NCI-H2171 (cell line): Measurements from ENCODE around the gene YAF2.
"Not testable (repeated sequence)": the region's sequence is repeated elsewhere in the genome, so short reads cannot be mapped to it uniquely, and the experiment has no call there.

Source experiments
- DNase-seq: peaks from one replicate; lab custom pipeline; 2025; lab: John Stamatoyannopoulos, UW

Gene YAF2

DNA sequence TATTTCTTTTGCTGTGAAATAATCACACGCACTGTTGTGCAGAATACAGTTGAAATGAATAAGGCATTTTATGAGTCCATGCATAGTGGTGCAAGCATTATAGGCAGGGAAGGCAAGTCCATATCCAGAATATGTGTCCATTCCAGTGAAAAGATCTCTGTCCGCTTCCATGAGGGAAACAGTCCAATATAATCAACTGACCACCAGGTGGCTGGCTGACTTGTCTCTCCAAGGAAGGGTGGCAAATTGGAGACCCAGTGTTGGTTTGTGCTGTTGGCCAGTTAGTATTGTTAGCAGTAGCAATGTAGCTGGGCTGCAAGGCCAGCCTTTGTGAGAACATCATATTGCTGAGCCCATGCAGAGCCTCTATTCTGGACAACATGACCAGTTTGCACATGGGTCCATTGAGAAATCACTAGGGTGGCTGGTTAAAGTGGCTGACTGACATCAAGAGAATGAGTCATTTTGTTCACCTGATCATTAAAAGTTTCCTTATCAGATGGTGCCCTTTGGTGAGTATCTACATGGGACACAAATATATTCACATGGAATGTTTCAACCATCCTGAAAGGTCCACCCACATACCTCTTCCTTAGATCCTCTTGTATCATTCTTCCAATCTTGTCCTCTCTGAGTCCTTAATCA, 17.3 kb upstream of the YAF2 start:
- DNase-seq, result no peak

DNA sequence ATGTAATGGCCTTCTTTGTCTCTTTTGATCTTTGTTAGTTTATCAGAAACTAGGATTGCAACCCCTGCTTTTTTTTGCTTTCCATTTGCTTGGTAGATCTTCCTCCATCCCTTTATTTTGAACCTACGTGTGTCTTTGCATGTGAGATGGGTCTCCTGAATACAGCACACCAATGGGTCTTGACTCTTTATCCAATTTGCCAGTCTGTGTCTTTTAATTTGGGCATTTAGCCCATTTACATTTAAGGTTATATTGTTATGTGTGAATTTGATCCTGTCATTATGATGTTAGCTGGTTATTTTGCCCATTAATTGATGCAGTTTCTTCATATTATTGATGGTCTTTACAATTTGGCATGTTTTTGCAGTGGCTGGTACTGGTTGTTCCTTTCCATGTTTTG, 14.6 kb upstream of the YAF2 start:
- DNase-seq, result not testable (repeated sequence)

DNA sequence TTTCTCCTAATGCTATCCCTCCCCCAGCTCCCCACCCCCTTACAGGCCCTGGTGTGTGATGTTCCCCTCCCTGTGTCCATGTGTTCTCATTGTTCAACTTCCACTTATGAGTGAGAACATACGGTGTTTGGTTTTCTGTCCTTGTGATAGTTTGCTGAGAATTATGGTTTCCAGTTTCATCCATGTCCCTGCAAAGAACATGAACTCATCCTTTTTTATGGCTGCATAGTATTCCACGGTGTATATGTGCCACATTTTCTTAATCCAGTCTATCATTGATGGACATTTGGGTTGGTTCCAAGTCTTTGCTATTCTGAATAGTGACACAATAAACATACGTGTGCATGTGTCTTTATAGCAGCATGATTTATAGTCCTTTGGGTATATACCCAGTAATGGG, 11.0 kb upstream of the YAF2 start:
- not testable (repeated sequence) for DNase-seq

DNA sequence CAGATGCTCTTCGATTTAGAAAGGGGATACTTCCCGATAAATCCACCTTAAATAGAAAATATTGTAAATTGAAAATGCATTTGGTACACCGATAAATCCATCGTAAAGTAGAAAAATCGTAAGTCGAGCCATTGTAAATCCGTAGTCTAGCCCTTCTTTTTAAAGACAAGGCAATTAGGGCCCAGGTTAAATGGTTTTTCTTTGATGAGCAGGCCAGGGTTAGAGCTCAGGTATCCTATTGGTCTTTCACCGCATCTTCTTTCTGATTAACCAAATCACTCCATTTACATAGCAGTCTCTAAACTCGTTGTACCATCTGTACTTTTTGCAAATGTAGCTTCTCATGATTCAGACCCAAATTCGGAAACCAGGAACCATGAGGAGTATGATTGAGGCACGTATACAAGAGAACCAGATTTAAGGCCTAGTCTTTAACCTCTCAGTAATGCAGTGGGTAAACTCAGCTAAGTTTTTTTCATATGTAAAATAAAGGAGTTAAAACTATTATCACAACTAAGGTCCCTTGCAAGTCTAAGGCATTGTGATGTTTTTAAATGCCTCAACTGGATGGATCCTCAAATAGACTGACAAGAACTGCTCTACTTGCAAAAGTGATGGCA, 2.2 kb upstream of the YAF2 start:
- no peak for DNase-seq

DNA sequence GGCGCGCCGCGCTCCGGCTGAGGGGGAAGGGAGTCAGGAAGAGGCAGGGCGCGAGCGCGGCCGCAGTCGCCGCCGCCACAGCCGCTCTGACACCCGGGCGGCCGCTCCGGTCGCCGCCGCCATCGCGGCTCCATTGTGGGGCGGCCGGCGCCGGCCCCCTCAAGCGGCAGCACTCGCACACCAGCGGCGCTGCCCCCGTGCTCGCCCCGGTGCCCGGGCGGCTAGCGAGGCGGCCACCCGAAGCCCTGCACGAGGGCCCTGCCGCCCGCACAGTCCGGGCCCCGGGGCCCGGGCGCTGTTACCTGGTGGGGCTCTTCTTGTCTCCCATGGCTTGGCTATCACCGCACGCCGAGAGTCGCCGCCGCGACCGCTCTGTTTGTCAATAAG, 202 bp downstream of the YAF2 start:
- DNase-seq, result peak; percentile 26

DNA sequence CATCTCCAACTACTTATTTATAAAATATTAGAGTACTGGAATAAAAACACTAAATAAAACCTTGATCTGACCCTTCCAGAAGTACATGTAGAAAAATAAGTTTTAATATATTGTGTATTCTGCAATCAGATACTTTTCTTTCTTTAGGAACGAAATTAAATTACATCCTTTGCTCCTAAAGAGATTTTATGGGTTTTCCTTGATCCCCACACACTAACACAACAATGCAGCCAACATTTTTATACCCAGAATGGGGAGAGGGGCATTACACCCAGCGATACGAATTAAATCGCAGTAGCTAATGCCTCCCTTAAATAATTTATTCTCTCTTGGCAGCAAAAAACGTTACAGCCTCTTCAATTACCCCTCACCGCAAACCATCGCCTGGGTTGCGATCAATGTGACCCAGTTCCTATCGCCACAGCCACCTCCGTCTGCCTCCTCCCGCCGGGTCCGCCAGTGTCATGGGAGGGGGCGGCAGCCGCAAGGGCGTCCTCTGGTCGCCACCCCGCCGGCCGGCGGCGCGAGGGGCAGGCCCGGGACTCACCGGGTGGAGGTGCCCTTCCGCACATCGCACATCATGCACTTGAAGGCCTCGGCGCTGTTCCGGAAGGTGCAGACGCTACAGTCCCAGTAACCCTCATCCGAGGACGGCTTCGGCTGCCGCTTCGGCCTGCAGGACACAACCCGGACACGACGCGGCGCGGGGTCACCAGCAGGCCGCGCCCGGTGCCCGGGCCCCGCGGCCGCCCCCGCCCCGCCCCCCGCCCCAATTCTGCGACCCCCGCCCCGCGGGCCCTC, 796 bp downstream of the YAF2 start:
- DNase-seq, result peak; percentile 46

DNA sequence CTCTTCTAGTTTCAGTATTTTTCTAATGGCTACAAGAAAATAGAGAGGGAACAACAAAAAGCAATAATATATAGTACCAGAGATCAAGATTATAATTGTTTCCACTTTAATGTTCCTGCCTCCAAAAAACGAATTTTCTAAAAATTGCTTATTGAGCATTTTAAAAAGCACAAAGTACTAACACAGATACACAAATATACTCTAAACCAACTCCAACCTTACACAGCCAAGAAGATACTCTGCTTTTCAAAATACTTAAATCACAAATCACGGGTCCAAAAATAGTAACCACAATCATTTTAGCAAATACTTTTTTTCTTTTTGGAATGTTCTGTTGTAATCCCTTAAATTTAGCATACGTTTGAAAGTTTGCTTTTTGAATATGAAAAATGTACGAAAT, 2.0 kb downstream of the YAF2 start:
- DNase-seq, result no peak

DNA sequence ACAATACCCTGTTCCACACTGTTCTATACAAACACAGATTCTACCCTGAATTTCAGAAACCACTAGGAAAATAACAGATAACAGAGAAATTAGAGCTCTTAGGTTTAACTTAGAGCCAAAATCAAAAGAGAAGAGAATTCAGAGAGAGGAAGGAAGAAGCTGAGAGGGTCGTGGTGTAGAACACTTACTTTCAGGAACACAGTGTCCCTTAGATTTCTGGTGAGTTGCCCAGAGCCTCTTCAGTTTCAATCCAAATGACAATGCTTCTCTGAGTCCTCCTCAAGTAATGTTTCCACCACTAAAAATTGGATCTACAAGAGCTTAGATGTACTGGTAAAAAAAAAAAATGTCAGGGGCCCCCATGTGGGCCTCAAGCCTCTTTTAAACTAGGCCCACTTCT, 2.6 kb downstream of the YAF2 start:
- DNase-seq, result no peak

DNA sequence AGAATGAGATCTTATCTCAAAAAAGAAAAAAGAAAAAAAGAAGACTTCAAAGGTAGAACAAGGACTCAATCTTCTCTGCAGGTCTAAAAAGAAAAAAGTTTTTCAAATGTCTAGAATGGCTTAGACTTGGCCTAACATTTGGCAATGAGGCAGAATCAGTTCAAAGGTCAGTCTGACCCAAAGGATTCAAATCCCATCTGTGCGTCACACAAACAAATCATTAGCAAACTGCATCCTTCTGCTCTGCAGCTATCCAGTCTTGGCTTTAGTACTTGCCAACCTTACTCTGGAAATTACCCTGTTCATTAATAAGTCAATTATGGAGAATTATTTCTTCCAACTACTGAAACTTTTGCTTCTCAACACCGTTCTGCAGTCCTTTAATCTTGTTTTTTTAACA, 3.1 kb downstream of the YAF2 start:
- no peak for DNase-seq

DNA sequence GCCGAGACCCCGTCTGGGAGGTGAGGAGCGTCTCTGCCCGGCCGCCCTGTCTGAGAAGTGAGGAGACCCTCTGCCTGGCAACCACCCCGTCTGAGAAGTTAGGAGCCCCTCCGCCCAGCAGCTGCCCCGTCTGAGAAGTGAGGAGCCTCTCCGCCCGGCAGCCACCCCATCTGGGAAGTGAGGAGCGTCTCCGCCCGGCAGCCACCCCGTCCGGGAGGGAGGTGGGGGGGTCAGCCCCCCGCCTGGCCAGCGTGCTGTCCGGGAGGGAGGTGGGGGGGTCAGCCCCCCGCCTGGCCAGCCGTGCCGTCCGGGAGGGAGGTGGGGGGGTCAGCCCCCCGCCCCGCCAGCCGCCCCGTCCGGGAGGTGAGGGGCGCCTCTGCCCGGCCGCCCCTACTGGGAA, 10.5 kb downstream of the YAF2 start:
- not testable (repeated sequence) for DNase-seq

DNA sequence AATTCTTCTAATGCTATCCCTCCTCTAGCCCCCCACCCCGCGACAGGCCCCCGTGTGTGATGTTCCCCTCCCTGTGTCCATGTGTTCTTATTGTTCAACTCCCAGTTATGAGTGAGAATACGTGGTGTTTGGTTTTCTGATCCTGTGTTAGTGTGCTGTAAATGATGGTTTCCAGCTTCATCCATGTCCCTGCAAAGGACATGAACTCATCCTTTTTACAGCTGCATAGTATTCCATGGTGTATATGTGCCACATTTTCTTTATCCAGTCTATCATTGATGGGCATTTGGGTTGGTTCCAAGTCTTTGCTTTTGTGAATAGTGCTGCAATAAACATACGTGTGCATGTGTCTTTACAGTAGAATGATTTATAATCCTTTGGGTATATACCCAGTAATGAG, 13.5 kb downstream of the YAF2 start:
- DNase-seq, result not testable (repeated sequence)

DNA sequence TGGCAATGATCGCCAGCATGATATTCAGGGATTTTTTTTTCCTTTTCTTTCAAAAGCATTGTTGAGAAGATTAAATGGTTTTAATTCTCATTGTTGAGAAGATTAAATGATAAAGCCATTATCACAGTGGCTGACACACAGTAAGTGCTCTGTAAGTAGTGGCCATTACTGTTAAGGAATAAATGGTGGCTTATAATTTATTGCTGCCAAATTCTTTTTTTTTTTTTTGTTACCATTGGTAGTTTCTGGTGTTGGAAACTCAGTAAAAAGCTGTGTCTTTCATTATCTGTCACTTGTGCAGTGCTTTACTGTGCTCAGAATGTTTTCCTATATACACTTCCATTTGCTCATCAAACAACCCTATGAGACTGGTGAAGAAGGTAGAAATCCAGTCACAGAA, 15.3 kb downstream of the YAF2 start:
- no peak for DNase-seq

DNA sequence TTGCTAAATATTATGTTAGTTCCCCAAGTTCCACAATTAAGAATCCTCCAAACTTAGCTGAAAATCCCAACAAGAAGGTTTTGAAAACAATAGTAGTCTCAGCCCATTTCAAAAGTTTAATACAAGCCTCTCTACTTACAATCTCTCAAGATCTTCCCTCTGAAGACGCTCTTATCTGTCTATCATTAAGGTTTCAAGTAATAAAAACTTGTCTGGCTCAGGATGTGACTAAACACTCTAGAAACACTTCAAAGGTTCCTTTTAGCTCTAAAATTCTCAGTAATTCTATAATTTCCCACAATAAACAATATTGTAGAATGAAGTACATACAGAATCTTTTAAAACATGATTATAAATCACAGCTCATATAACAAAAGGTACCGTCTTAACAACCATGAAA, 16.3 kb downstream of the YAF2 start:
- no peak for DNase-seq

DNA sequence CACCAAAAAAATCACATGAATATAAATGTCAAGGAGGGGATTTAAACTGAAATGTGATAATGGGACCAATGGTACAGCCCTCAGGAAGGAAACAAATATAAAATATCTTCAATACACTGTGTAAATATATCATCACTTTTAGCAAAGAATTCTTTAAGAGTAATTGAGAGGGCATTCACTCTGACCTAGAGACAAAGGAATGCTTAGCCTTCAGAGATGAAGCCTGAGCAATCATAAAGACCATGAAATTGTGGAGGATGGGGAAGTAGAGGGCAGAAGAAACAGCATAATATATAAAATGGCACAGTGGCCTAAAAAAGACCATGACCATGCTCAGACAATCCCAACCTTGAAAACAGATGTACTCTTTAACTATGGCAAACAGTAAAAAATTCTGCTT, 20.4 kb downstream of the YAF2 start:
- no peak for DNase-seq

DNA sequence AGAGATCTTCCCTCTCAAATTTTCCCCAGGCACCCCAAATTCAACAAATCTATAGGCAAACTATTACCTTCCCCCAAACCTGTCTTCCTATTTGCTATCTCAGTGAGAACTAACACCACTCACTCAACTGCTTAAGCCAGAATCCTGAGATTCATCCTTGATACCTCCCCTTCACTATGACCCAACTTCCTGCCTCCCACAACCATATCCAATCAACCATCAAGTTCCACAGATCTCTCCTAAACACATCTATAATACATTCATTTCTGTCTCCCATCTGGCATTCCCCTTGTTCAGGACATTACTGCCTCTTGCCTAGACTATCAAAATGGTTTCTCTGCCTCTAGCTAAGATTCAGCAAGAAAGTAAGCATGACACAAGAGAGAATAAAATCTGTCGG, 21.3 kb downstream of the YAF2 start:
- DNase-seq, result no peak

DNA sequence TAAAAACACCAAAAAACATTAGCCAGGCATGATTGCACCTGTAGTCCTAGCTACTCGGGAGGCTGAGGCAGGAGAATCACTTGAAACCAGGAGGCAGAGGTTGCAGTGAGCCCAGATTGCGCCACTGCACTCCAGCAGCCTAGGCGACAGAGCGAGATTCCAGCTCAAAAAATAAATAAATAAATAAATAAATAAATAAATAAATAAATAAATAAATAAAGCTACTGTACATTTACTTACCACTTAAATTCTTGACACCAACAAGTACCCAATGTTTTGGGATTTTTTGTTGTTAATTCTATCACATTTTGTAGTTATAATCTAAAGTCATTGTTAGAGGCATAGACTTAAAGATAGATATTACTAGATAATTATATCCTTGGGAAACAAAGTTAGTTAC, 22.3 kb downstream of the YAF2 start:
- DNase-seq, result not testable (repeated sequence)

DNA sequence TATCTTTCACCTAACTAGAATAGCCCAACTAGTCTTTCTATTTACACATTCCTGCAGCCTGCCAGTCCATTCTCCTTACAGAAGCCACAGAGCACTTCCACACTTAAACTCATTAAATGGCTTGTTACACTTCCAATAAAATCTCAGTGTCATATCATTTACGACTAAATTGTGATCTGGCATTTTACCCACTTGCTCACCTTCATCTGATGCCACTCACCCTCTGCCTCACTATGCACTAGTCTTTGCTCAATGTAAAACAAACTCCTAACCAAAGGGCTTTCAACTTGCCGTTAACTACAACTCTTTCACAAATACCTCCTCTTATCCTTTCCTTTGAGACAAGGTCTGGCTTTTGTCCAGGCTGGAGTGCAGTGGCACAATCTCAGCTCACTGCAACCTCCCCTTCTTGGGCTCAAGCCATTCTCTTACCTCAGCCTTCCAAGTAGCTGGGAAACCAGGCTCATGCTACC, 24.1 kb downstream of the YAF2 start:
- DNase-seq, result no peak

DNA sequence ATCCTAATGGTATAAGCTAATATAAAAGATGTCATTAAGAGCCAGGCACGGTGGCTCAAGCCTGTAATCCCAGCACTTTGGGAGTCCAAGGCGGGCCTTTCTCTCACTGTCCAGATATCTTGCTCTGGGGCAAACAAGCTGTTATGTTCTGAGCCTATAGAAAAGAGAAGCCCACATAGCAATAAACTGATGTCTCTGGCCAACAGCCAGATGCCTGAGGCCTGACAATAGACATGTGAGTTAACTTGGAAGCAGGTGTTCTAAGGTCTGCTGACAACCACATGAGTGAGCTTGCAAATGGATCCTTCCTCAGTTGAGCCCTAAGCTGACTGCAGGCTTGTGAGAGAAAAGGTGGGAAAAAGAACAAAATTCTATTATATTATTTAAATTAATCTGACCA, 25.0 kb downstream of the YAF2 start:
- DNase-seq, result peak; percentile 18

DNA sequence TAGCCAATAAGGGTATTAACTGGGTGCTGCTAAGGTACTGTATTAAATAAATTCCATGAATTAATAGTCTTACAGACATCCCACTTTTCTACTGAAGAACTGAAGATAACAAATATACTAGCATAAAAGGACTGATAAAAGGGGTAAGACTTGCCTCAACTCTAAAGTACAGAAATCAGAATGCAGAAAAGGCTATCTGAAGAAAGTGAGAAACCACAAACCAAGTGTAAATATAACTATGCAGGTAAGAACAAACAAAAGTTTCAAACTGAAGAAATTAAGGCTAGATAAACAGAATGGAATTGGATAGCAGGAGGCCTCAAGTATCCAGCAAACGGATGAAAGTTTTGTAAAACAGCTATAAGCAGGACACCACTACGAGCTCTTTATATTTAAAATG, 29.5 kb downstream of the YAF2 start:
- DNase-seq, result no peak

DNA sequence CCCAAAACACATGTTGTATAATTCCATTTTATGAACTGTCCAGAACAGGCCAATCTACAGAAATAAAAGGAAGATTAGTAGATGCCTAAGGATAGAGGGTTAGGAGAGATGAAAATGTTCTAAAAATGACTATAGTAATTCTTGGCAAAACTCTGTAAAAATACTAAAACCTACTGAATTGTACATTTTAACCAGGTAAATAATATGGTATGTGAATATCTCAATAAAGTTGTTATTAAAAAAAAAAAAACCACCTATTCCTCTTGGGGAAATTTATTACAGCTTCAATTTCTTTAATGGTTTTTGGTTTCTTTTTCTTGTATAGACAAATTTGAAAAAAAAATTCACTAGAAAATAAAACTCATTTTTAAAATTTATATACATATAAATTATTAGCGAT, 33.2 kb downstream of the YAF2 start:
- DNase-seq, result no peak

DNA sequence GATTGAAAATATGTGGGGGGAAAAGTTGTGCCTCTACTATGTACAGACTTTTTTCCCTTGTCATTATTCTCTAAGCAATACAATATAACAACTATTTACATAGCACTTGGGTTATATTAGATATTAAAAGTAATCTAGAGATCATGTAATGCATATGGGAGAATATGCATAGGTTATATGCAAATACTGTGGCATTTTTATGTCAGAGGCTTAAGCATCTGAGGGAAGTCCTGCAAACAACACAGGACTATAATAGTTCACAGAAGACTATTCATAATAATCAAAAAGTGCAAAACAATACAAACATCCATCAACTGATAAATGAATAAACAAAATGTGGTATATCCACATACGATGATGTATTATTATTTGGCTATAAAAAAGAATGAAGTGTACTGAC, 33.7 kb downstream of the YAF2 start:
- no peak for DNase-seq

DNA sequence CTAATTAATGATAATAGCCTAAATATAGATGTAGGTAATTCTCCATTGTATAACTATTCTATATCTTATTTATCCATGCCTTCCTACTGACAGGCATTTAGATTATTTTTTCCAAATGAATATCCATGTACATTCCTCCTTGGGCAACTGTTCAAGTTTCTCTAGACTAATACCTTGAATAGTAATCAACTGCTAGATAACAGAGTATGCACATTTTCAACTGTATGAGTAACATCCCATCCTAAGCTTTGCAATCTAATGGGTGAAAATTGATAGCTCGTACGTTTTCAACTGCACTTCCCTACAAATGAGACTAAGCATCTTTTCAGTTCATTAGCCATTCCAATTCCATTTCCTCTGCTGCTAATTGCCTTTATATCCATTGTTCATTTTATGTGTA, 37.0 kb downstream of the YAF2 start:
- no peak for DNase-seq

DNA sequence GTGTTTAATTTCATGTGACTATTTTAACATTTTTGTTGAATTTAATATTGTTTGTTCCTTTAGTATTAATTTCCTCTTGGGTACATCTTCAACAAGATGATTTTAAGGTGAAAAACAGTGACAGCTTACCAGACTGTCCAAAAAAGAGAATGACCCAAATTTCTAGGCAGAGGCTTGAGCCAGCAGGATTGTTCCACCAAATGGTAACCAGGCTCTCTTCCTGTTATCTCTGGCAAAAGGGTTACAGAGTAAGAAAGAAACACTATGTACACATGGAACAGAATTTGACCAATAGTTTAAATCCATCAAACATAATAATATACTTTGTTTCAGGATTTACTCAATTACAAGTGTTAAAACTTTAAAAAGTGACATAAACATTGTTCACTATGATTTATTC, 39.0 kb downstream of the YAF2 start:
- DNase-seq, result no peak
